ENCODE results near the gene PLXNA4.

DNA sequence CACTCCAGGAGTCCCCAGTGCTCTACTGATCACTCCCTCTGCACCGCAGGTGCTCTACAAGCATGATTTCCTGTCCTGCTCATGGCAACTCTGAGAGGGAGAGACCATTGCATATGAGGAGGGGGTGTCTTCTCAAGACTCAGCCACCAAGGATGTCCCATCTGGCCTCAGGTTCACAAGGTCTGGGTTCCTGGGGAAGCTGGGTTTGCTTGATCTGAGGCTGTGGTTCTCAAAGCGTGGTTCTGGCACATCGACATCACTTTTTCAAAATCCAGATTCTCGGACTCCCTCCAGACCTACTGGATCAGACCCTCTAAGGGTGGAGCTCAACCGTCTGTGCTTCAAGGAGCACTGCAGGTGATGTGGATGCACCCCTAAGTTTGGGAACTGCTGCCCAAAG lies 247.5 kb downstream of the PLXNA4 start:
- TF ChIP-seq, protein P1, sequence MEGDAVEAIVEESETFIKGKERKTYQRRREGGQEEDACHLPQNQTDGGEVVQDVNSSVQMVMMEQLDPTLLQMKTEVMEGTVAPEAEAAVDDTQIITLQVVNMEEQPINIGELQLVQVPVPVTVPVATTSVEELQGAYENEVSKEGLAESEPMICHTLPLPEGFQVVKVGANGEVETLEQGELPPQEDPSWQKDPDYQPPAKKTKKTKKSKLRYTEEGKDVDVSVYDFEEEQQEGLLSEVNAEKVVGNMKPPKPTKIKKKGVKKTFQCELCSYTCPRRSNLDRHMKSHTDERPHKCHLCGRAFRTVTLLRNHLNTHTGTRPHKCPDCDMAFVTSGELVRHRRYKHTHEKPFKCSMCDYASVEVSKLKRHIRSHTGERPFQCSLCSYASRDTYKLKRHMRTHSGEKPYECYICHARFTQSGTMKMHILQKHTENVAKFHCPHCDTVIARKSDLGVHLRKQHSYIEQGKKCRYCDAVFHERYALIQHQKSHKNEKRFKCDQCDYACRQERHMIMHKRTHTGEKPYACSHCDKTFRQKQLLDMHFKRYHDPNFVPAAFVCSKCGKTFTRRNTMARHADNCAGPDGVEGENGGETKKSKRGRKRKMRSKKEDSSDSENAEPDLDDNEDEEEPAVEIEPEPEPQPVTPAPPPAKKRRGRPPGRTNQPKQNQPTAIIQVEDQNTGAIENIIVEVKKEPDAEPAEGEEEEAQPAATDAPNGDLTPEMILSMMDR (IDR thresholded peaks at IDR 0.05; ENCODE audit: insufficient read depth, low read depth, low read length), result no peak
- no peak for TF ChIP-seq EZH2 (IDR thresholded peaks at IDR 0.05; ENCODE audit: insufficient read depth, low read length)

Measured in astrocyte (in vitro differentiated cells and primary cell).